ENCODE measurements around the gene AKT3. TPM values are rescaled to one million over a fixed set of nuclear protein-coding genes. Genes with fewer than 3 reads are reported as not detected.

The AKT3 gene
- polyA plus RNA-seq, 3 donors: 0.81 to 1.7 (median 1.4) TPM

- Histone ChIP-seq H3K9ac (ENCODE audit: insufficient read depth, low read length, poor library complexity, severe bottlenecking) (no peak overlapping the region), H3K4me2 (replicated peaks; ENCODE audit: extremely low read depth, low read length, poor library complexity, severe bottlenecking) (no peak overlapping the region), H3K4me1 (ENCODE audit: control insufficient read depth in 1 of 2, insufficient read depth in 2 of 2, low read length in 2 of 2) (peaks cover 5 to 24% of the 10 kb centered on the region in 2 donors), H3K79me2 (ENCODE audit: insufficient read depth, low read length) (no peaks in the 10 kb centered on the region), H3K27ac (ENCODE audit: low read depth in 1 of 2, low read length in 2 of 2) (no peak overlapping the region), H2AFZ (ENCODE audit: insufficient read depth, low read depth, low read length, poor library complexity, severe bottlenecking) (no peak overlapping the region), H3K4me3 (replicated peaks in 1 of 3; ENCODE audit: low read depth in 2 of 3, low read length in 3 of 3) (no peak overlapping the region), H3K9me3 (replicated peaks in 1 of 2; ENCODE audit: control insufficient read depth in 1 of 2, insufficient read depth in 1 of 2, low read length in 2 of 2) (no peaks in the 10 kb centered on the region), H4K20me1 (ENCODE audit: insufficient read depth, low read length) (no peaks in the 10 kb centered on the region), H3K27me3 (ENCODE audit: control insufficient read depth in 2 of 2, insufficient read depth in 2 of 2, low read length in 2 of 2) (peaks cover 9 to 29% of the 10 kb centered on the region in 2 donors), H3K36me3 (replicated peaks in 1 of 2; ENCODE audit: control insufficient read depth in 1 of 2, insufficient read depth in 2 of 2, low read length in 2 of 2) (no peaks in the 10 kb centered on the region)
- no peak for DNase-seq
- peaks cover 0 to 3% (median 0%) of the 10 kb centered on the region in 7 donors for H3K9me3 Mint-ChIP-seq
- no peak overlapping the region for H3K4me3 Mint-ChIP-seq
- WGBS (ENCODE audit: insufficient coverage): no CpG with 5 or more reads among the region's 2 CpGs
- TF ChIP-seq, protein P1, sequence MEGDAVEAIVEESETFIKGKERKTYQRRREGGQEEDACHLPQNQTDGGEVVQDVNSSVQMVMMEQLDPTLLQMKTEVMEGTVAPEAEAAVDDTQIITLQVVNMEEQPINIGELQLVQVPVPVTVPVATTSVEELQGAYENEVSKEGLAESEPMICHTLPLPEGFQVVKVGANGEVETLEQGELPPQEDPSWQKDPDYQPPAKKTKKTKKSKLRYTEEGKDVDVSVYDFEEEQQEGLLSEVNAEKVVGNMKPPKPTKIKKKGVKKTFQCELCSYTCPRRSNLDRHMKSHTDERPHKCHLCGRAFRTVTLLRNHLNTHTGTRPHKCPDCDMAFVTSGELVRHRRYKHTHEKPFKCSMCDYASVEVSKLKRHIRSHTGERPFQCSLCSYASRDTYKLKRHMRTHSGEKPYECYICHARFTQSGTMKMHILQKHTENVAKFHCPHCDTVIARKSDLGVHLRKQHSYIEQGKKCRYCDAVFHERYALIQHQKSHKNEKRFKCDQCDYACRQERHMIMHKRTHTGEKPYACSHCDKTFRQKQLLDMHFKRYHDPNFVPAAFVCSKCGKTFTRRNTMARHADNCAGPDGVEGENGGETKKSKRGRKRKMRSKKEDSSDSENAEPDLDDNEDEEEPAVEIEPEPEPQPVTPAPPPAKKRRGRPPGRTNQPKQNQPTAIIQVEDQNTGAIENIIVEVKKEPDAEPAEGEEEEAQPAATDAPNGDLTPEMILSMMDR (IDR thresholded peaks at IDR 0.05): no peak
- intact Hi-C loops (cut with micrococcal nuclease): no loop called here
- peaks cover 0 to 4% of the 10 kb centered on the region in 2 donors for H3K36me3 Mint-ChIP-seq
- H3K27ac Mint-ChIP-seq: no peak overlapping the region
- H3K4me1 Mint-ChIP-seq: peaks cover 16% of the 10 kb centered on the region
- H3K27me3 Mint-ChIP-seq (ENCODE audit: low read depth in 3 of 3): peaks cover 11 to 24% (median 14%) of the 10 kb centered on the region in 3 donors
Measured at GRCh38 chr1:243845888-243846287, 4.2 kb downstream of the AKT3 start.

DNA sequence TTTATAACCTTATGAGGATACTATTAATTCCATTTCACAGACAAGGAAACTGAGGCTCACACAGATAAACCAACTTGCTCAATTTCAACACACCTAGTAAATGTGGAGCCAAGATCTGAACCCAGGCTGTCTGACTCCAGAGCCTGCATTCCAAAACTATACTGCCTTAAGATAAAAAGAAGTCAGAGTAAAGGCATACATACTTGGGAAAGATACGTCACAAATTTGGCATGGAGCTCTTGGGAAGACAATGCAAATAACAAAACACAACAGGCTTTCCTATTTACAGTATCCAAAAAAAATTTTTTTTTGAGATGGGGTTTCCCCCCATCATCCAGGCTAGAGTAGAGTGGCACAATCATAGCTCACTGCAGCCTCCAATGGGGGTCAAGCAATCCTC lies 5.9 kb downstream of the AKT3 start:
- Mint-ChIP-seq H3K4me3 (no peak overlapping the region), H3K27ac (no peak overlapping the region), H3K9me3 (peaks cover 0 to 3% (median 0%) of the 10 kb centered on the region in 7 donors), H3K27me3 (ENCODE audit: low read depth in 3 of 3) (peaks cover 11 to 17% (median 14%) of the 10 kb centered on the region in 3 donors), H3K4me1 (peaks cover 16% of the 10 kb centered on the region), H3K36me3 (peaks cover 0 to 4% of the 10 kb centered on the region in 2 donors)
- Histone ChIP-seq H2AFZ (ENCODE audit: insufficient read depth, low read depth, low read length, poor library complexity, severe bottlenecking) (no peak overlapping the region), H4K20me1 (ENCODE audit: insufficient read depth, low read length) (no peaks in the 10 kb centered on the region), H3K4me3 (replicated peaks in 1 of 3; ENCODE audit: low read depth in 2 of 3, low read length in 3 of 3) (no peak overlapping the region), H3K4me1 (ENCODE audit: control insufficient read depth in 1 of 2, insufficient read depth in 2 of 2, low read length in 2 of 2) (peaks cover 4 to 17% of the 10 kb centered on the region in 2 donors), H3K79me2 (ENCODE audit: insufficient read depth, low read length) (no peaks in the 10 kb centered on the region), H3K36me3 (replicated peaks in 1 of 2; ENCODE audit: control insufficient read depth in 1 of 2, insufficient read depth in 2 of 2, low read length in 2 of 2) (no peaks in the 10 kb centered on the region), H3K9ac (ENCODE audit: insufficient read depth, low read length, poor library complexity, severe bottlenecking) (no peak overlapping the region), H3K4me2 (replicated peaks; ENCODE audit: extremely low read depth, low read length, poor library complexity, severe bottlenecking) (no peak overlapping the region), H3K27ac (ENCODE audit: low read depth in 1 of 2, low read length in 2 of 2) (no peak overlapping the region), H3K27me3 (ENCODE audit: control insufficient read depth in 2 of 2, insufficient read depth in 2 of 2, low read length in 2 of 2) (peaks cover 9 to 26% of the 10 kb centered on the region in 2 donors), H3K9me3 (replicated peaks in 1 of 2; ENCODE audit: control insufficient read depth in 1 of 2, insufficient read depth in 1 of 2, low read length in 2 of 2) (no peaks in the 10 kb centered on the region)
- intact Hi-C loops (cut with micrococcal nuclease): no loop called here
- TF ChIP-seq, protein P1 (IDR thresholded peaks at IDR 0.05): no peak
- no peak for DNase-seq
- WGBS (ENCODE audit: insufficient coverage): no CpG with 5 or more reads among the region's 1 CpG

Measured in CD14-positive monocyte (primary cell).